Measurements from ENCODE around the gene COL23A1. TPM values are rescaled to one million over a fixed set of nuclear protein-coding genes. Genes with fewer than 3 reads are reported as not detected.

COL23A1 gene
- total RNA-seq, 2 donors from 2014 or later = 0.14 to 0.20 TPM

DNA sequence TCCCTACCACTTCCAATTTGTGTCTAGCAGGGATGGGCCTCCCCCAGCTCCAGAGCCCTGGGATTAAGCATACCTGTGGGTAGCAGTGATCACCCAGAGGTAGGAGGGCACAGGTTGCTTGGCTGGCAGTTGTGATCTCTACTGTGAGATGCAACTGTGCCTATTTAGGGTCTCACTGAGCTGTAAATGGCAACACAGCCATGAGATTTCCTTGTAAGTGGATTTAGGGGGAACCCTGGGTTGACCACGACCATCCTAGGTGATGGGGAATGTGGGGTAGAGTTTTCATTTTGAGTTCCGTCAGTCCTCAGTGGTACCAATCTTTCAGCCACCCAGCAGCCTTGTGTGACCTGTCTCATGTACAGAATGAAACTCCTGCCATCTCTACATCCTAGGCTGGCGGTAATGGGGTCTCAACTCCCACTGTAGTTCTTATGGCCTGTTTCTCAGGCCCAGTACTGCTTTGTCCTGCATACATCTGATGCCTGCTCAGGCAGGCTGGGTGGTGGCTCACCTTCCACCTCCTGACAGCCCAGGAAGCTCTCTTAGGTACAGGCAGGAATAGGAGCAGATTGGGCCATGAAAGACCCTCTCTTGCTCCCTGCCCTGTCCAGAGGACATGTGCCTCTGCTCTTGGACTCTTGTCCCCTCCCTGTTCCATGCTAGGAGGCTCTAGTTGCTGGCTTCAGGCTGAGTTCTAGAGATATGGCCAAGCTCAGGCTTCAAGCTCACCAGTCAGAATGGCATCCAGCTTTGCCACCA, 377.8 kb downstream of the COL23A1 start:
- H3K9me3 Mint-ChIP-seq = no peaks in the 10 kb centered on the region
- no peak for DNase-seq (ENCODE audit: low spot score in 2 of 2)
- peaks cover 33 to 37% of the 10 kb centered on the region in 2 donors for H3K36me3 Mint-ChIP-seq
- peak overlapping the region; percentile 58 to 99 for H3K27ac Mint-ChIP-seq
- peak in 1 of 2 donors; percentile 2 for ATAC-seq

GRCh38 chr5:178211095-178212048, 378.8 kb downstream of the COL23A1 start:
- H3K36me3 Mint-ChIP-seq = peaks cover 38 to 45% of the 10 kb centered on the region in 2 donors
- peak overlapping the region; percentile 74 to 99 for H3K27ac Mint-ChIP-seq
- ATAC-seq (no peak), DNase-seq (ENCODE audit: low spot score in 2 of 2) (no peak)
- no peaks in the 10 kb centered on the region for H3K9me3 Mint-ChIP-seq

- H3K9me3 Mint-ChIP-seq = no peaks in the 10 kb centered on the region
- H3K36me3 Mint-ChIP-seq = peaks cover 41 to 48% of the 10 kb centered on the region in 2 donors
- DNase-seq (ENCODE audit: low spot score in 2 of 2) (no peak), ATAC-seq (no peak)
- peak overlapping the region; percentile 74 to 96 for H3K27ac Mint-ChIP-seq
Measured at GRCh38 chr5:178210686-178211085, 379.5 kb downstream of the COL23A1 start.

DNA sequence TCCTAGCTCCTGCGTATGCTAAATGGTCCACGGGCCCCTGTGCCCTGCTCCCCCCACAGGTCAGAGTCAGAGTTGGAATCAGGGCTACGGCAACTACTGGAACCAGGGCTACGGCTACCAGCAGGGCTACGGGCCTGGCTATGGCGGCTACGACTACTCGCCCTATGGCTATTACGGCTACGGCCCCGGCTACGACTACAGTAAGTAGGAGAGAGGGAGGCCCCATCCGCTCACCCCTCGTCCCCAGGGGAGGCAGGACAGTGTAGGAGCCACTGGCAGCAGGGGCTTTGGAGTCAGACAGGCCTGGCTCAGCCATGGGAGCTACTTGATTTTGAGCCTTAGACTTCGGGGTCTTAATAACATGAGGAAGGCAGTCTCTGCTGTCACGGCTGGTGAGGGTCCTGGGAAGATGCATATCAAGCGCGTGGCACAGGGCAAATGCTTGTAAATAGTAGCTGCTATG, 380.1 kb downstream of the COL23A1 start:
- peak overlapping the region; percentile 74 to 96 for H3K27ac Mint-ChIP-seq
- DNase-seq (ENCODE audit: low spot score in 2 of 2) = no peak
- no peak for ATAC-seq

DNA sequence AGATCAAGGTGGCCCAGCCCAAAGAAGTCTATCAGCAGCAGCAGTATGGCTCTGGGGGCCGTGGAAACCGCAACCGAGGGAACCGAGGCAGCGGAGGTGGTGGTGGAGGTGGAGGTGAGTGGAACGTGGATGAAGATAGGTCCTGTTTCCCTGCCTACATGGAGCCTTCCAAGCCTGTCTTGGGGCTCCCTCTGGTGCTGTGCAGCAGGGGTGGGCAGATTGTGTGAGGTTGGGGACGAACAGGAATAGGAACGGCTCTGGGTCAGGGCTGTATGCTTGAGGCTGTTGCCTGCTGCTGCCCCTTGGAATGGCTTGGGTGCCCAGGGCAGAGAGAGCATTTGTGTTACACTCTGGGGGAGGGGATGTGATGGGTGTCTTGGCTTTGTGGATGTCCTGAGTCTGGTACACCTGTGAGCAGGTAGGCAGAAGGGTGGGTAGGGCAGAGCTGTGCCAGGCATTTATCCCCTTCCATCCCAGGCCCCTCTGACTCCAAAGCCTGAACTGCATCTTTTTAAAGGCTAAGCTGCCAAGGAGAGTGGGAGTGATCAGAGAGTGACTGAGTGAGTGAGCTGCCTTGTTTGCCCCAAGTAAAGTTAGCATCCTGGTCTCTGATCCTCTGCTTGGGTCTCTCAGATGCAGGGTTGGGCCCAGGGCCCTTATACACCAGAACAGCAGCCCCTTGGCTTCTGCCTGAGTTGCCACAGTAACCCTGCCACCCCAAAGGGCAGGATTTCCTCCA, 380.7 kb downstream of the COL23A1 start:
- ATAC-seq (no peak), DNase-seq (ENCODE audit: low spot score in 2 of 2) (no peak)
- Mint-ChIP-seq H3K9me3 (no peaks in the 10 kb centered on the region), H3K27ac (peak overlapping the region; percentile 74 to 96), H3K36me3 (peaks cover 47 to 53% of the 10 kb centered on the region in 2 donors)

More for the DNA sequence above, 380.1 kb downstream of the COL23A1 start:
- H3K36me3 Mint-ChIP-seq = peaks cover 46 to 52% of the 10 kb centered on the region in 2 donors
- H3K9me3 Mint-ChIP-seq = no peaks in the 10 kb centered on the region

DNA sequence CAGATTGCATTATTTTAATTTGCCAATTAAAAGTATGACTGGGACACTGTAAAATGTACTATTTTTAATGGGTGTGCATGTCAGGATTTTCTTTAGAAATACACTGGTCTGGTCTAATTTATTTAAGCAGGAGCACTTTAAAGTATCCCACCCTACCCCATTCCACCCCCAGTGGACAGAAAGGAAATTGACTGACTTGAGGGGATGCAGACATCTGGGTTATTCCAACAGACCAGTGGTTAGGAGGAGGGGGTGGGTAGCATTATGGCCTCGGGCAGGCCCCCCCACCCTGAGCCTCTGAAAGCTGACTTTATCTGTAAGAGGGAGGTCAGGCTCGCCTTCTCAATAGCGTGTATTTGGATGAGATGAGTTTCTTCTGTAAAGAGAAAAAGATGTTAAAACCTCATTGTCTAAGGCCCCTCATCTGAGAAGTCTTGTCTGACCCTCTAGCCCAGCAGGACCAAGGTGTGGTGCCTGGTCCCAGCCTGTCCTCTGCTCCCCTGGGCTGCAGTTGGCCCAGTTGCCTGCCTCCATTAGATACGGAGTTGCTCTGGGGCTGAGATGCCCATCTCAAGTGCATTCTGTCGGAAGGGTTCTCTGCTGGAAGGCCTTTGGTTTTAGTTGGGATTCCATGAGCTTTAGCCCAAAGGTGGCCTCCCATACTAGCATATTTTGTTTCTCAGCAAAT, 381.5 kb downstream of the COL23A1 start:
- H3K27ac Mint-ChIP-seq = peak overlapping the region; percentile 74 to 96
- H3K36me3 Mint-ChIP-seq = peaks cover 51 to 55% of the 10 kb centered on the region in 2 donors
- no peaks in the 10 kb centered on the region for H3K9me3 Mint-ChIP-seq
- DNase-seq (ENCODE audit: low spot score in 2 of 2) (no peak), ATAC-seq (no peak)

DNA sequence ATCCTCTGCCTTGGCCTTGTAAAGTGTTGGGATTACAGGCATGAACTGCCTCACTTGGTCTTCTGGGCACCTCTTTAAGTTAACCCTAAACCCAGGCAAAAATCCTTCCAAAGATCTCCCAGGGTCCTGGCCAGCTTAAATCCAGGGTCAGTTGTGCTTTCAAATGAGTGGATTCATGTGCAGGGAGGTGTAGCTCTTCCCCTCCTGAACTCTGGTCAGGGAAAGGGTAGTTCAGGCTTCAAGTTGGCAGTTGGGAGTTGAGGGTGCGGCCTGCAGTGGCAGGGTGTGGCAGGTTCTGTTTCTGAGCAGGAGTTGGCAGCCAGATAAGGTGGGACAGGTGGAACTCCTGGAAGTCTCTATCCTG, 382.3 kb downstream of the COL23A1 start:
- H3K9me3 Mint-ChIP-seq = no peaks in the 10 kb centered on the region
- peak overlapping the region; percentile 92 for H3K27ac Mint-ChIP-seq
- ATAC-seq = no peak
- DNase-seq (ENCODE audit: low spot score in 2 of 2) = peak in 1 of 2 donors; percentile 47
- peaks cover 51 to 52% of the 10 kb centered on the region in 2 donors for H3K36me3 Mint-ChIP-seq

- H3K36me3 Mint-ChIP-seq = peaks cover 51 to 52% of the 10 kb centered on the region in 2 donors
- H3K9me3 Mint-ChIP-seq = no peaks in the 10 kb centered on the region
- H3K27ac Mint-ChIP-seq = peak overlapping the region; percentile 92
- no peak for DNase-seq (ENCODE audit: low spot score in 2 of 2)
- ATAC-seq = no peak
Measured at GRCh38 chr5:178207183-178207916, 382.8 kb downstream of the COL23A1 start.

- Mint-ChIP-seq H3K36me3 (peaks cover 51 to 52% of the 10 kb centered on the region in 2 donors), H3K9me3 (no peaks in the 10 kb centered on the region), H3K27ac (peak overlapping the region; percentile 92 to 98)
- ATAC-seq = no peak
- DNase-seq (ENCODE audit: low spot score in 2 of 2) = peak in 1 of 2 donors; percentile 30
Measured at GRCh38 chr5:178206166-178207101, 383.8 kb downstream of the COL23A1 start.

GRCh38 chr5:178205749-178206047, 384.5 kb downstream of the COL23A1 start:
- H3K27ac Mint-ChIP-seq = peak overlapping the region; percentile 92 to 98
- ATAC-seq (no peak), DNase-seq (ENCODE audit: low spot score in 2 of 2) (no peak)
- H3K9me3 Mint-ChIP-seq = no peaks in the 10 kb centered on the region
- H3K36me3 Mint-ChIP-seq = peaks cover 51 to 52% of the 10 kb centered on the region in 2 donors

- peaks cover 48 to 49% of the 10 kb centered on the region in 2 donors for H3K36me3 Mint-ChIP-seq
- peak overlapping the region; percentile 97 to 98 for H3K27ac Mint-ChIP-seq
- ATAC-seq = peak; percentile 43 to 47
- H3K9me3 Mint-ChIP-seq = no peaks in the 10 kb centered on the region
- DNase-seq (ENCODE audit: low spot score in 2 of 2) = peak; percentile 79 to 85
Measured at GRCh38 chr5:178204935-178205748, 385.1 kb downstream of the COL23A1 start.

GRCh38 chr5:178204182-178204934, 385.8 kb downstream of the COL23A1 start, which contains the start of gene HNRNPAB:
TSS of gene HNRNPAB (plus strand) at chr5:178204533. CDS start at chr5:178204838, 305 bp downstream.
- Mint-ChIP-seq H3K36me3 (peaks cover 40 to 41% of the 10 kb centered on the region in 2 donors), H3K9me3 (no peaks in the 10 kb centered on the region), H3K27ac (peak within 1 kb of the TSS; percentile 97 to 100)
- peak; percentile 88 to 92 for ATAC-seq
- peak; percentile 96 to 98 for DNase-seq (ENCODE audit: low spot score in 2 of 2)

GRCh38 chr5:178203670-178204181, 386.5 kb downstream of the COL23A1 start:
- no peak for DNase-seq (ENCODE audit: low spot score in 2 of 2)
- H3K36me3 Mint-ChIP-seq = peaks cover 34 to 36% of the 10 kb centered on the region in 2 donors
- H3K9me3 Mint-ChIP-seq = no peaks in the 10 kb centered on the region
- ATAC-seq = peak in 1 of 2 donors; percentile 6
- H3K27ac Mint-ChIP-seq = peak overlapping the region; percentile 86 to 97

All from activated naive CD4-positive, alpha-beta T cell treated with anti-CD3 and anti-CD28 coated beads, Interleukin-2, amount 50 U/mL, for 72 hours (primary cell).